GOT3 (cell line): ENCODE data around the gene SLC22A23.

Experiments used
- DNase-seq: peaks from one replicate; lab custom pipeline; 2025; ENCODE audit warnings: mixed read lengths; lab: John Stamatoyannopoulos, UW

The SLC22A23 gene

GRCh38 chr6:3331971-3332370 lies 124.9 kb downstream of the SLC22A23 start:
- no peak for DNase-seq

- DNase-seq = no peak
Observed at GRCh38 chr6:3331494-3331893, 125.4 kb downstream of the SLC22A23 start.

GRCh38 chr6:3330199-3330598 lies 126.7 kb downstream of the SLC22A23 start:
- DNase-seq = no peak

- no peak for DNase-seq
Observed at GRCh38 chr6:3329393-3330051, 127.3 kb downstream of the SLC22A23 start.

GRCh38 chr6:3328796-3329195 lies 128.1 kb downstream of the SLC22A23 start:
- no peak for DNase-seq

- no peak for DNase-seq
Observed at GRCh38 chr6:3328145-3328544, 128.7 kb downstream of the SLC22A23 start.

- DNase-seq = no peak
Observed at GRCh38 chr6:3327403-3327802, 129.4 kb downstream of the SLC22A23 start.

- no peak for DNase-seq
Observed at GRCh38 chr6:3326981-3327380, 129.9 kb downstream of the SLC22A23 start.

- no peak for DNase-seq
Observed at GRCh38 chr6:3326184-3326971, 130.5 kb downstream of the SLC22A23 start.

GRCh38 chr6:3325210-3325609 lies 131.6 kb downstream of the SLC22A23 start:
- DNase-seq = no peak

- DNase-seq = no peak
Observed at GRCh38 chr6:3324262-3324942, 132.4 kb downstream of the SLC22A23 start.

GRCh38 chr6:3323696-3324261 lies 133.1 kb downstream of the SLC22A23 start:
- no peak for DNase-seq

GRCh38 chr6:3323148-3323547 lies 133.7 kb downstream of the SLC22A23 start:
- DNase-seq = no peak

GRCh38 chr6:3322366-3322890 lies 134.4 kb downstream of the SLC22A23 start:
- DNase-seq = no peak

- no peak for DNase-seq
Observed at GRCh38 chr6:3321875-3322274, 135.0 kb downstream of the SLC22A23 start.

GRCh38 chr6:3321042-3321441 lies 135.8 kb downstream of the SLC22A23 start:
- no peak for DNase-seq

GRCh38 chr6:3320238-3320811 lies 136.5 kb downstream of the SLC22A23 start:
- no peak for DNase-seq

GRCh38 chr6:3319610-3320200 lies 137.1 kb downstream of the SLC22A23 start:
- no peak for DNase-seq

GRCh38 chr6:3318821-3319540 lies 137.9 kb downstream of the SLC22A23 start:
- no peak for DNase-seq

GRCh38 chr6:3318226-3318625 lies 138.6 kb downstream of the SLC22A23 start:
- no peak for DNase-seq

- no peak for DNase-seq
Observed at GRCh38 chr6:3317741-3318211, 139.1 kb downstream of the SLC22A23 start.
